HepG2 (cell line): ENCODE data around the gene JDP2. TPM values are rescaled to one million over a fixed set of nuclear protein-coding genes. Genes with fewer than 3 reads are reported as not detected.

Experiments
- ATAC-seq: fragments of 200-7000 bp; cut with Tn5 transposase; 3 replicates; pipeline ENCODE4 v1.9.1; 2020; ENCODE audit warnings: mild to moderate bottlenecking, moderate library complexity
- BruUV-seq: library from RNA; stranded (reverse); fragments of 400-500 nt; replicated peaks from 2 replicates; lab custom pipeline; 2021; lab: Mats Ljungman, UMichigan
- CTCF ChIA-PET: fragments of 300-600 bp; formaldehyde crosslinking; extraction: SDS; loops from one replicate; lab custom pipeline; 2021; ENCODE audit warnings: low total read pairs, inconsistent platforms, low intra/inter-chr PET ratio; lab: Yijun Ruan, JAX
- POLR2A ChIA-PET: fragments of 350-600 bp; sonication (Branson Sonifier 250); formaldehyde crosslinking; loops from one replicate; lab custom pipeline; 2020; ENCODE audit warnings: antibody characterized with exemption, inconsistent platforms; lab: Yijun Ruan, JAX
- DNase-seq: peaks from one replicate; pipeline ENCODE4 v3.0.0-alpha.2; 2015; ENCODE audit warnings: low spot score
- FAIRE-seq: peaks from 3 replicates; lab custom pipeline; 2011; peaks lifted over from hg19 to GRCh38; lab: Jason Lieb, UNC
- H2AFZ ChIP-seq: one replicate; pipeline ENCODE4 v1.6.1; 2011; ENCODE audit warnings: low read length, inconsistent platforms
- H3K27ac ChIP-seq: fragments of 300-600 bp; 3 replicates; pipeline ENCODE4 v1.8.0; 2011; ENCODE audit warnings: mixed run types, mild to moderate bottlenecking, mixed read lengths, low read length, inconsistent platforms; ENCODE audit not compliant: insufficient read depth; ENCODE audit errors: extremely low read length
- H3K27me3 ChIP-seq, 2 experiments: fragments of 200-600 bp in 1 of 2; 2 replicates in 1 of 2; 3 replicates in 1 of 2; pipeline versions ENCODE4 v1.6.0 to v1.8.0; 2011; ENCODE audit warnings: low read length in 2 of 2, mild to moderate bottlenecking in 2 of 2, moderate library complexity in 2 of 2, inconsistent platforms in 1 of 2; ENCODE audit not compliant: insufficient read depth in 2 of 2, control insufficient read depth in 1 of 2
- H3K36me3 ChIP-seq, 2 experiments: fragments of 200-600 bp in 1 of 2; replicated peaks in 1 of 2; 2 replicates in 1 of 2; 3 replicates in 1 of 2; pipeline versions ENCODE4 v1.5.1 to v1.8.0; 2011; ENCODE audit warnings: low read length in 2 of 2, inconsistent platforms in 1 of 2; ENCODE audit not compliant: insufficient read depth in 2 of 2, control insufficient read depth in 1 of 2
- H3K4me1 ChIP-seq: 2 replicates; pipeline ENCODE4 v1.5.1; 2012; ENCODE audit warnings: low read length, inconsistent platforms; ENCODE audit not compliant: insufficient read depth
- H3K4me2 ChIP-seq: 2 replicates; pipeline ENCODE4 v1.6.0; 2011; ENCODE audit warnings: low read depth, low read length, inconsistent platforms
- H3K4me3 ChIP-seq, 3 experiments: fragments of 200-600 bp in 1 of 3; sonication (generic), shearing (Covaris generic) in 1 of 3; replicated peaks in 1 of 3; 2 replicates each; pipeline ENCODE4 v1.5.1; 2011 to 2016; ENCODE audit warnings: low read length in 3 of 3, inconsistent platforms in 2 of 3, low read depth in 2 of 3, mild to moderate bottlenecking in 2 of 3, control low read depth in 1 of 3, mixed read lengths in 1 of 3; ENCODE audit not compliant: insufficient read depth in 1 of 3
- H3K79me2 ChIP-seq: one replicate; pipeline ENCODE4 v1.6.1; 2011; ENCODE audit warnings: low read length, inconsistent platforms; ENCODE audit not compliant: insufficient read depth
- H3K9ac ChIP-seq: 2 replicates; pipeline ENCODE4 v1.6.0; 2011; ENCODE audit warnings: mild to moderate bottlenecking, low read depth, low read length, inconsistent platforms; ENCODE audit not compliant: insufficient read depth
- H3K9me3 ChIP-seq: 2 replicates; pipeline ENCODE4 v1.5.1; 2012; ENCODE audit warnings: mild to moderate bottlenecking, low read length
- H4K20me1 ChIP-seq: 2 replicates; pipeline ENCODE4 v1.6.0; 2011; ENCODE audit warnings: inconsistent platforms, mild to moderate bottlenecking, low read length, moderate library complexity; ENCODE audit not compliant: insufficient read depth
- EP300 ChIP-seq, 3 experiments: sonication (generic) in 1 of 3; formaldehyde crosslinking in 1 of 3; IDR thresholded peaks; 2 replicates each; pipeline versions ENCODE4 v1.5.1 to v1.6.1; 2011 to 2020; ENCODE audit warnings: low read depth in 2 of 3, low read length in 2 of 3, borderline replicate concordance in 1 of 3, improper control_type of control experiment in 1 of 3, mild to moderate bottlenecking in 1 of 3, missing genetic modification reagents in 1 of 3, moderate library complexity in 1 of 3
- HIVEP1 ChIP-seq: sonication (generic); formaldehyde crosslinking; IDR thresholded peaks from 2 replicates; pipeline ENCODE4 v1.4.0; 2020; ENCODE audit warnings: mild to moderate bottlenecking, missing genetic modification reagents
- HNRNPH1 ChIP-seq: fragments of 200-400 bp; formaldehyde crosslinking; optimal IDR thresholded peaks from 2 replicates; pipeline ENCODE3; 2017; ENCODE audit warnings: mild to moderate bottlenecking, low read depth, low read length
- KLF6 ChIP-seq: IDR thresholded peaks from 2 replicates; pipeline ENCODE4 v1.8.0; 2016; ENCODE audit warnings: missing biosample characterization, missing genetic modification reagents
- POLR2AphosphoS5 ChIP-seq: IDR thresholded peaks from 2 replicates; pipeline ENCODE4 v1.6.1; 2012; ENCODE audit warnings: low read depth, low read length
- RAD21 ChIP-seq: fragments of 450-650 bp; formaldehyde crosslinking; IDR thresholded peaks from 2 replicates; pipeline ENCODE4 v1.5.0; 2020; ENCODE audit warnings: mild to moderate bottlenecking
- REPIN1 ChIP-seq: sonication (generic); formaldehyde crosslinking; IDR thresholded peaks from 2 replicates; pipeline ENCODE4 v1.8.0; 2022; ENCODE audit warnings: missing genetic modification reagents, low read depth, mild to moderate bottlenecking, borderline replicate concordance
- RFXAP ChIP-seq: sonication (generic); formaldehyde crosslinking; IDR thresholded peaks from 2 replicates; pipeline ENCODE4 v1.4.0; 2020; ENCODE audit warnings: missing genetic modification reagents, borderline replicate concordance
- SRSF9 ChIP-seq: fragments of 200-400 bp; formaldehyde crosslinking; IDR thresholded peaks from 2 replicates; pipeline ENCODE4 v1.6.1; 2018; ENCODE audit warnings: borderline replicate concordance, mild to moderate bottlenecking, low read depth, low read length; ENCODE audit not compliant: insufficient read depth, poor library complexity, severe bottlenecking
- ZKSCAN8 ChIP-seq: IDR thresholded peaks from 2 replicates; pipeline ENCODE4 v1.6.1; 2016; ENCODE audit warnings: borderline replicate concordance, missing genetic modification reagents, missing compliant biosample characterization
- ZNF138 ChIP-seq: sonication (generic); formaldehyde crosslinking; IDR thresholded peaks from 2 replicates; pipeline ENCODE4 v1.5.0; 2020; ENCODE audit warnings: mild to moderate bottlenecking, low read depth, missing genetic modification reagents
- ZNF253 ChIP-seq: sonication (generic); formaldehyde crosslinking; IDR thresholded peaks from 2 replicates; pipeline ENCODE4 v1.8.0; 2022; ENCODE audit warnings: mild to moderate bottlenecking, missing genetic modification reagents, borderline replicate concordance
- ZNF484 ChIP-seq: sonication (generic); formaldehyde crosslinking; IDR thresholded peaks from 2 replicates; pipeline ENCODE4 v1.5.1; 2020; ENCODE audit warnings: mild to moderate bottlenecking, low read depth, missing genetic modification reagents, borderline replicate concordance
- ZNF550 ChIP-seq: sonication (generic); formaldehyde crosslinking; IDR thresholded peaks from 2 replicates; pipeline ENCODE4 v1.4.0; 2020; ENCODE audit warnings: mild to moderate bottlenecking, missing genetic modification reagents, borderline replicate concordance
- ZNF75D ChIP-seq: sonication (generic); formaldehyde crosslinking; IDR thresholded peaks from 2 replicates; pipeline ENCODE4 v1.8.1; 2023; ENCODE audit warnings: missing genetic modification reagents, mild to moderate bottlenecking, borderline replicate concordance
- WGBS: methylation state at CpG from one replicate; pipeline ENCODE4 v1.1.6; 2017; ENCODE audit warnings: low lambda C conversion rate; 5-methylcytosine and 5-hydroxymethylcytosine counted together
- in situ Hi-C: cut with HindIII; loops from 2 replicates; pipeline ENCODE4 v1.10.0; 2017; ENCODE audit warnings: low pct_unique_long_range_greater_than_20kb; ENCODE audit not compliant: extremely low pct_ligation_motif_present
- intact Hi-C: fragments of 100-400 bp; cut with micrococcal nuclease; formaldehyde crosslinking; loops from one replicate; pipeline ENCODE4 v1.10.0; 2022; ENCODE audit not compliant: unreplicated experiment
- polyA plus RNA-seq, 8 experiments: library from polyadenylated mRNA; depleted of rRNA in 3 of 8; stranded (reverse) in 7 of 8; unstranded in 1 of 8; fragments of >200 nt; fragmentation: Illumina TruSeq in 4 of 8; extraction: Trizol in 4 of 8; gene quantifications; 2 replicates each; pipeline versions ENCODE4 v1.2.1 to v1.2.3, GENCODE V29; 2011 to 2016; ENCODE audit warnings: low read depth in 4 of 8, missing spikeins in 1 of 8, mixed read lengths in 1 of 8; ENCODE audit not compliant: insufficient read depth in 1 of 8
- total RNA-seq, 5 experiments: library from RNA; depleted of rRNA; stranded (reverse); fragments of >200 nt; fragmentation: Illumina TruSeq; extraction: Trizol; gene quantifications; 2 replicates each; pipeline ENCODE4 v1.2.3, GENCODE V29; 2016; ENCODE audit warnings: low read depth in 1 of 5
- TF ChIP-seq, protein P1 (sequence below): IDR thresholded peaks from 2 replicates; pipeline ENCODE4 v1.6.1; 2016; ENCODE audit warnings: low read depth, control low read depth
- TF ChIP-seq, protein P2 (sequence below): IDR thresholded peaks from 2 replicates; pipeline ENCODE4 v1.6.1; 2018; ENCODE audit warnings: missing genetic modification reagents, mild to moderate bottlenecking, missing compliant biosample characterization
- TF ChIP-seq, protein P3 (sequence below): sonication (generic); formaldehyde crosslinking; IDR thresholded peaks from 2 replicates; pipeline ENCODE4 v1.8.1; 2023; ENCODE audit warnings: mild to moderate bottlenecking, missing genetic modification reagents

Gene JDP2
- total and polyA plus RNA-seq, 2 of the 13 experiments (the other 11 are each of a cell fraction or from before 2014, with no cell fraction given), result 8.0 to 8.9 TPM

DNA sequence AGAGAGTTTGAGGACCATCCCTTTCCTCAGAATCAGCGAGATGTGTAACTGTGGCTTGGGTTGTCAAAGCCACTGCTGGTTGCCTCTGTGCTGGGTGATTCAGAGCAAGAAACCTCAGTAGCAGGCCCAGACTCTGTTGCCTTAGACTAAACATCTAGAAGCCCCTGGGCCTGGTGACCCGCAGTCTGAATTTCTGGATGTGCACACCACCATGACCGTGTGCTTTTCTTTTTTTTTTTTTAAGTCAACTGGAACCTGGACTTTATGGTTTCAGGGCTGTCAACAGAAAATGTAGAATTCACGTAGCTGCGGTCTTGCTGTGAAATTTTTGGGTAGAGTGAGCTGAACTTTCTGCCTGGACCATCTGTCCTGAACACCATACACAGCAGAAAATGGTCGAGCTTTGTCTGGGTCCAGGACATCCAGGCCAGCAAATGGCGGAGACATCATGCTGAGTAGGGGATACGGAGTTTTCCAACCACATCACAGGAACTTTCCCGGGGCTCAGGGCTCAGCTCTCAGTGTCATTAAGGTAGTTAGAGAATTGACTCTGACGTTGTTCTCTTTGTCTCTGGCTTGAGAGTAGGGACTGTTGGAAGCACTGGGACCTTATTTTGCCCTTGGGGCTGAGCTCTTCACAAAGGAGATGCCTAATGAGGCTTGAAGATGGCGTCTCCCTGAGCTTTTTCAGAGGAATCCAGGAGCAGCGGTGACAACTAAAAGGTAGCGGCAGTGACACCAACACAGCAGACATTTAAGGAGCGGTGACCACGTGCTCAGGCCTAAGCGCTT, 71.5 kb downstream of the JDP2 start (continued):
- TF ChIP-seq, protein P1, sequence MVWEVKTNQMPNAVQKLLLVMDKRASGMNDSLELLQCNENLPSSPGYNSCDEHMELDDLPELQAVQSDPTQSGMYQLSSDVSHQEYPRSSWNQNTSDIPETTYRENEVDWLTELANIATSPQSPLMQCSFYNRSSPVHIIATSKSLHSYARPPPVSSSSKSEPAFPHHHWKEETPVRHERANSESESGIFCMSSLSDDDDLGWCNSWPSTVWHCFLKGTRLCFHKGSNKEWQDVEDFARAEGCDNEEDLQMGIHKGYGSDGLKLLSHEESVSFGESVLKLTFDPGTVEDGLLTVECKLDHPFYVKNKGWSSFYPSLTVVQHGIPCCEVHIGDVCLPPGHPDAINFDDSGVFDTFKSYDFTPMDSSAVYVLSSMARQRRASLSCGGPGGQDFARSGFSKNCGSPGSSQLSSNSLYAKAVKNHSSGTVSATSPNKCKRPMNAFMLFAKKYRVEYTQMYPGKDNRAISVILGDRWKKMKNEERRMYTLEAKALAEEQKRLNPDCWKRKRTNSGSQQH (CRISPR knock-in tag), result no peak
- TF ChIP-seq ZNF484 (no peak), RFXAP (CRISPR knock-in tag) (no peak)

DNA sequence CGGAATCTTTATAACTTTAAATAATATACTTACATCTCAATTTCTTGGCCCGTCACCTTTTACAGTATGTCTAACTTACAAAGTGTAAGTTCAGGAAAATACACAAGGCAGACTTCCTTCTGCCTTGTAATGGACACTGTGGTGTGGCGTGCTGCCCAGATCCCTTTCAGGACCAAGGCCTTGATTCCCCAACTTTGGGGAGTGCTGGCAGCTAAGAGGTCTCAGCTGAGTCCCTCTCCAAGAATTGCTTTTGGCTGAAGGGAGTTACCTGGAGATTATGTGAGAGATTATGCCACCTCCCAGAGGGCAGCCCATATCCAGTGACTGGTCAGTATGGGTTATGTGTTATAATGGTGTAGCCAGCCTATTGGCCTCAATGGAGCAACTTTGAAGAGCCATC, 73.3 kb downstream of the JDP2 start:
- POLR2A ChIA-PET, result no interaction called here
- Histone ChIP-seq H3K9me3 (no peaks in the 10 kb centered on the region), H3K27ac (no peak overlapping the region), H3K36me3 (no peaks in the 10 kb centered on the region), H3K79me2 (no peaks in the 10 kb centered on the region), H2AFZ (no peak overlapping the region), H3K27me3 (no peaks in the 10 kb centered on the region; a peak in 2 of 5 replicates), H3K4me1 (peaks cover 7% of the 10 kb centered on the region; the same call in 1 of the 2 replicates), H4K20me1 (no peaks in the 10 kb centered on the region), H3K4me3 (no peak overlapping the region), H3K9ac (no peak overlapping the region), H3K4me2 (no peak overlapping the region)
- no TSS peak for BruUV-seq
- in situ Hi-C loops, result no loop called here
- no peak for ATAC-seq
- DNase-seq, result no peak
- intact Hi-C loops, result no loop called here
- WGBS, result 66% methylated on average over 3 of the region's 3 CpGs
- CTCF ChIA-PET, result no interaction called here
- FAIRE-seq, result no peak
- TF ChIP-seq ZNF253 (CRISPR knock-in tag), result no peak
- TF ChIP-seq, protein P2, sequence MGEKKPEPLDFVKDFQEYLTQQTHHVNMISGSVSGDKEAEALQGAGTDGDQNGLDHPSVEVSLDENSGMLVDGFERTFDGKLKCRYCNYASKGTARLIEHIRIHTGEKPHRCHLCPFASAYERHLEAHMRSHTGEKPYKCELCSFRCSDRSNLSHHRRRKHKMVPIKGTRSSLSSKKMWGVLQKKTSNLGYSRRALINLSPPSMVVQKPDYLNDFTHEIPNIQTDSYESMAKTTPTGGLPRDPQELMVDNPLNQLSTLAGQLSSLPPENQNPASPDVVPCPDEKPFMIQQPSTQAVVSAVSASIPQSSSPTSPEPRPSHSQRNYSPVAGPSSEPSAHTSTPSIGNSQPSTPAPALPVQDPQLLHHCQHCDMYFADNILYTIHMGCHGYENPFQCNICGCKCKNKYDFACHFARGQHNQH, result no peak
- no peak for TF ChIP-seq EP300 (IDR thresholded peaks at IDR 0.05; ENCODE audit: low read depth in 2 of 2, low read length in 2 of 2)
- TF ChIP-seq EP300 (CRISPR knock-in tag; IDR thresholded peaks at IDR 0.05; ENCODE audit: borderline replicate concordance), result no peak
- TF ChIP-seq ZNF75D (CRISPR knock-in tag), result no peak
- no peak for TF ChIP-seq ZNF550
- TF ChIP-seq SRSF9, result no peak
- TF ChIP-seq POLR2AphosphoS5, result no peak
- no peak for TF ChIP-seq REPIN1 (CRISPR knock-in tag)
- TF ChIP-seq ZKSCAN8 (CRISPR knock-in tag), result no peak
- TF ChIP-seq, protein P3, sequence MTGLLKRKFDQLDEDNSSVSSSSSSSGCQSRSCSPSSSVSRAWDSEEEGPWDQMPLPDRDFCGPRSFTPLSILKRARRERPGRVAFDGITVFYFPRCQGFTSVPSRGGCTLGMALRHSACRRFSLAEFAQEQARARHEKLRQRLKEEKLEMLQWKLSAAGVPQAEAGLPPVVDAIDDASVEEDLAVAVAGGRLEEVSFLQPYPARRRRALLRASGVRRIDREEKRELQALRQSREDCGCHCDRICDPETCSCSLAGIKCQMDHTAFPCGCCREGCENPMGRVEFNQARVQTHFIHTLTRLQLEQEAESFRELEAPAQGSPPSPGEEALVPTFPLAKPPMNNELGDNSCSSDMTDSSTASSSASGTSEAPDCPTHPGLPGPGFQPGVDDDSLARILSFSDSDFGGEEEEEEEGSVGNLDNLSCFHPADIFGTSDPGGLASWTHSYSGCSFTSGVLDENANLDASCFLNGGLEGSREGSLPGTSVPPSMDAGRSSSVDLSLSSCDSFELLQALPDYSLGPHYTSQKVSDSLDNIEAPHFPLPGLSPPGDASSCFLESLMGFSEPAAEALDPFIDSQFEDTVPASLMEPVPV (CRISPR knock-in tag), result no peak
- no peak for TF ChIP-seq KLF6 (CRISPR knock-in tag)
- TF ChIP-seq HIVEP1 (CRISPR knock-in tag), result no peak
- TF ChIP-seq ZNF138, result no peak
- no peak for TF ChIP-seq RAD21
- no peak for TF ChIP-seq HNRNPH1
